ENCODE measurements around the gene CDK6. TPM values are rescaled to one million over a fixed set of nuclear protein-coding genes. Genes with fewer than 3 reads are reported as not detected.

The CDK6 gene
- polyA plus RNA-seq, 2 of the 4 experiments (the other 2 are of a cell fraction): 13.6 to 25.9 TPM

- DNase-seq (ENCODE audit: low read depth in 1 of 2, low spot score in 1 of 2): no peak
- ChIA-PET POLR2A (no interaction called here), CTCF (interaction anchor here (1.2 to 3.4 kb wide), 2 partner anchors 10 to 11 kb away, joined by 4 to 13 read pairs; no protein-coding TSS in a partner anchor)
- Histone ChIP-seq H3K9me3 (no peaks in the 10 kb centered on the region), H3K27ac (no peak overlapping the region), H3K4me2 (no peak overlapping the region), H3K4me1 (no peaks in the 10 kb centered on the region), H3K4me3 (no peak overlapping the region)
- no peak for ATAC-seq
- WGBS (ENCODE audit: missing lambda C conversion rate): 78% methylated on average over 4 of the region's 4 CpGs
- TF ChIP-seq, protein P1, sequence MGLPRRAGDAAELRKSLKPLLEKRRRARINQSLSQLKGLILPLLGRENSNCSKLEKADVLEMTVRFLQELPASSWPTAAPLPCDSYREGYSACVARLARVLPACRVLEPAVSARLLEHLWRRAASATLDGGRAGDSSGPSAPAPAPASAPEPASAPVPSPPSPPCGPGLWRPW (IDR thresholded peaks at IDR 0.05): no peak
- TF ChIP-seq RFX5 (IDR thresholded peaks at IDR 0.05): no peak
- TF ChIP-seq EP300 (IDR thresholded peaks at IDR 0.05): no peak
- no peak for TF ChIP-seq HEYL (CRISPR knock-in tag; IDR thresholded peaks at IDR 0.05)
- TF ChIP-seq TP53 (CRISPR knock-in tag; IDR thresholded peaks at IDR 0.05): no peak
- TF ChIP-seq, protein P2, sequence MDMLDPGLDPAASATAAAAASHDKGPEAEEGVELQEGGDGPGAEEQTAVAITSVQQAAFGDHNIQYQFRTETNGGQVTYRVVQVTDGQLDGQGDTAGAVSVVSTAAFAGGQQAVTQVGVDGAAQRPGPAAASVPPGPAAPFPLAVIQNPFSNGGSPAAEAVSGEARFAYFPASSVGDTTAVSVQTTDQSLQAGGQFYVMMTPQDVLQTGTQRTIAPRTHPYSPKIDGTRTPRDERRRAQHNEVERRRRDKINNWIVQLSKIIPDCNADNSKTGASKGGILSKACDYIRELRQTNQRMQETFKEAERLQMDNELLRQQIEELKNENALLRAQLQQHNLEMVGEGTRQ (IDR thresholded peaks at IDR 0.05): no peak
- FAIRE-seq: no peak
These were observed 7.4 kb upstream of the CDK6 start for GRCh38 chr7:92843781-92844180.

DNA sequence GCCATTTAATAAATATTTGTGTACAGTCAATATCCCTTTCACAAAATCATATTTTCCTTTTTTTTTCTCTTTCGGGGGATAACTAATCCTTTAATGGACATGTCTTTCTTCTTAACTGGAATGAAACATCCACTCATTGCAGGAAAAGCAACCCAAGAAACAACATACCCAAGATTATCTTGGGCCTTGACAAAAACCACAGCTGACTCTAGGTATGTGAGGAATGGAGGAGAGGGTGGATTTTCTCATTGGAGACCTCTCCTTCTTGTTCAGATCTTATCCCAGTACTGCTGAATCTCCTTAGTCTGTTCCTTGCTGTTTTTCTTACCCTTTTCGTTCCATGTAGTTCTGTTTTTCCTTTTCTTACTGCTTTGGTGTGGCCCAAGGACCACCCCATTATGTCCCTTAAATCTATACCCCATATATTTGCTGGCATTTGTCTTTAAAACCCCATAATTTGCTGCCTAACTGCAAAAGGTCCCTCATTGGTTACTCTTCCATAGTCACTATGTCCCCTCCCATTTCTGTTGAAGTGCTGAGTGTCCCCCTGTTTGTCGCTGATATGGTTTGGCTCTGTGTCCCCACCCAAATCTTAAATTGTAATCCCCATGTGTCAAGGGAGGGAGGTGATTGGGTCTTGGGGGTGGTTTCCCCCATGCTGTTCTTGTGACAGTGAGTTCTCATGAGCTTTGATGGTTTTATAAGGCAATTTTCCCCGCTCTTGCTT, 6.8 kb upstream of the CDK6 start:
- H3K27ac ChIP-seq: no peak overlapping the region
- TF ChIP-seq ATOH8 (CRISPR knock-in tag; IDR thresholded peaks at IDR 0.05; ENCODE audit: low read depth) (no peak), NPAS2 (CRISPR knock-in tag; IDR thresholded peaks at IDR 0.05; ENCODE audit: borderline replicate concordance) (no peak), SREBF2 (IDR thresholded peaks at IDR 0.05) (no peak), HOXA7 (CRISPR knock-in tag; IDR thresholded peaks at IDR 0.05) (no peak), TP53 (CRISPR knock-in tag; IDR thresholded peaks at IDR 0.05) (no peak), ZNF302 (CRISPR knock-in tag; IDR thresholded peaks at IDR 0.05) (no peak), CHD2 (IDR thresholded peaks at IDR 0.05; ENCODE audit: low read length, partially characterized antibody) (no peak), ZSCAN20 (CRISPR knock-in tag; IDR thresholded peaks at IDR 0.05) (no peak), HOXB5 (CRISPR knock-in tag; IDR thresholded peaks at IDR 0.05) (no peak), ZFP36 (IDR thresholded peaks at IDR 0.05; ENCODE audit: borderline replicate concordance, partially characterized antibody) (no peak), NR3C1 (IDR thresholded peaks at IDR 0.05) (no peak), PBX3 (IDR thresholded peaks at IDR 0.05) (no peak), POLR2AphosphoS2 (conservative IDR thresholded peaks at IDR 0.05; ENCODE audit: low read length) (no peak), KDM1A (IDR thresholded peaks at IDR 0.05; ENCODE audit: low read depth) (no peak)
- TF ChIP-seq, protein P3, sequence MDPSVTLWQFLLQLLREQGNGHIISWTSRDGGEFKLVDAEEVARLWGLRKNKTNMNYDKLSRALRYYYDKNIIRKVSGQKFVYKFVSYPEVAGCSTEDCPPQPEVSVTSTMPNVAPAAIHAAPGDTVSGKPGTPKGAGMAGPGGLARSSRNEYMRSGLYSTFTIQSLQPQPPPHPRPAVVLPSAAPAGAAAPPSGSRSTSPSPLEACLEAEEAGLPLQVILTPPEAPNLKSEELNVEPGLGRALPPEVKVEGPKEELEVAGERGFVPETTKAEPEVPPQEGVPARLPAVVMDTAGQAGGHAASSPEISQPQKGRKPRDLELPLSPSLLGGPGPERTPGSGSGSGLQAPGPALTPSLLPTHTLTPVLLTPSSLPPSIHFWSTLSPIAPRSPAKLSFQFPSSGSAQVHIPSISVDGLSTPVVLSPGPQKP (IDR thresholded peaks at IDR 0.05; ENCODE audit: low read depth, low read length): no peak
- TF ChIP-seq, protein P4, sequence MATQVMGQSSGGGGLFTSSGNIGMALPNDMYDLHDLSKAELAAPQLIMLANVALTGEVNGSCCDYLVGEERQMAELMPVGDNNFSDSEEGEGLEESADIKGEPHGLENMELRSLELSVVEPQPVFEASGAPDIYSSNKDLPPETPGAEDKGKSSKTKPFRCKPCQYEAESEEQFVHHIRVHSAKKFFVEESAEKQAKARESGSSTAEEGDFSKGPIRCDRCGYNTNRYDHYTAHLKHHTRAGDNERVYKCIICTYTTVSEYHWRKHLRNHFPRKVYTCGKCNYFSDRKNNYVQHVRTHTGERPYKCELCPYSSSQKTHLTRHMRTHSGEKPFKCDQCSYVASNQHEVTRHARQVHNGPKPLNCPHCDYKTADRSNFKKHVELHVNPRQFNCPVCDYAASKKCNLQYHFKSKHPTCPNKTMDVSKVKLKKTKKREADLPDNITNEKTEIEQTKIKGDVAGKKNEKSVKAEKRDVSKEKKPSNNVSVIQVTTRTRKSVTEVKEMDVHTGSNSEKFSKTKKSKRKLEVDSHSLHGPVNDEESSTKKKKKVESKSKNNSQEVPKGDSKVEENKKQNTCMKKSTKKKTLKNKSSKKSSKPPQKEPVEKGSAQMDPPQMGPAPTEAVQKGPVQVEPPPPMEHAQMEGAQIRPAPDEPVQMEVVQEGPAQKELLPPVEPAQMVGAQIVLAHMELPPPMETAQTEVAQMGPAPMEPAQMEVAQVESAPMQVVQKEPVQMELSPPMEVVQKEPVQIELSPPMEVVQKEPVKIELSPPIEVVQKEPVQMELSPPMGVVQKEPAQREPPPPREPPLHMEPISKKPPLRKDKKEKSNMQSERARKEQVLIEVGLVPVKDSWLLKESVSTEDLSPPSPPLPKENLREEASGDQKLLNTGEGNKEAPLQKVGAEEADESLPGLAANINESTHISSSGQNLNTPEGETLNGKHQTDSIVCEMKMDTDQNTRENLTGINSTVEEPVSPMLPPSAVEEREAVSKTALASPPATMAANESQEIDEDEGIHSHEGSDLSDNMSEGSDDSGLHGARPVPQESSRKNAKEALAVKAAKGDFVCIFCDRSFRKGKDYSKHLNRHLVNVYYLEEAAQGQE (IDR thresholded peaks at IDR 0.05): no peak
- TF ChIP-seq, protein P5, sequence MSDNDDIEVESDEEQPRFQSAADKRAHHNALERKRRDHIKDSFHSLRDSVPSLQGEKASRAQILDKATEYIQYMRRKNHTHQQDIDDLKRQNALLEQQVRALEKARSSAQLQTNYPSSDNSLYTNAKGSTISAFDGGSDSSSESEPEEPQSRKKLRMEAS (IDR thresholded peaks at IDR 0.05): no peak
- WGBS (ENCODE audit: missing lambda C conversion rate): 71% methylated on average over 4 of the region's 4 CpGs
- ChIA-PET POLR2A (no interaction called here), CTCF (interaction anchor here (1.2 to 3.4 kb wide), 2 partner anchors 9 to 10 kb away, joined by 4 to 13 read pairs; no protein-coding TSS in a partner anchor)
- no peak overlapping the region for H3K4me3 ChIP-seq
- no peak overlapping the region for H3K4me2 ChIP-seq
- ATAC-seq (no peak), DNase-seq (ENCODE audit: low read depth in 1 of 2, low spot score in 1 of 2) (no peak), FAIRE-seq (no peak)
- no peaks in the 10 kb centered on the region for H3K4me1 ChIP-seq
- no peaks in the 10 kb centered on the region for H3K9me3 ChIP-seq

Data from A549 (cell line).